Measurements from ENCODE around the gene CBX7. TPM values are rescaled to one million over a fixed set of nuclear protein-coding genes. Genes with fewer than 3 reads are reported as not detected.

Gene CBX7
- total and polyA plus RNA-seq, 2 experiments from 2014 or later = 2.6 to 11.5 TPM

GRCh38 chr22:39098576-39098975 is 53.9 kb downstream of the CBX7 start:
- Histone ChIP-seq H3K9me2 (ENCODE audit: insufficient read depth) (no peaks in the 10 kb centered on the region), H3K36me3 (ENCODE audit: insufficient read depth) (no peaks in the 10 kb centered on the region), H4K20me1 (replicated peaks; ENCODE audit: insufficient read depth) (no peaks in the 10 kb centered on the region), H3K79me2 (replicated peaks; ENCODE audit: insufficient read depth) (no peaks in the 10 kb centered on the region), H3K4me1 (ENCODE audit: insufficient read depth) (peaks cover 22% of the 10 kb centered on the region; the same call in 1 of the 2 replicates), H2AFZ (no peak overlapping the region), H3K4me2 (no peak overlapping the region), H3F3A (replicated peaks; ENCODE audit: low read depth) (0 out of 2 replicates have a peak, but pooled peaks cover 3% of the 10 kb centered on the region), H3K4me3 (no peak overlapping the region), H3K27ac (ENCODE audit: low read depth) (no peak overlapping the region), H3K27me3 (ENCODE audit: insufficient read depth) (no peaks in the 10 kb centered on the region)
- no peak overlapping the region for H3K4me3 Mint-ChIP-seq
- no peak overlapping the region for H3K27ac Mint-ChIP-seq
- H3K4me1 Mint-ChIP-seq = peaks cover 34% of the 10 kb centered on the region
- no peaks in the 10 kb centered on the region for H3K36me3 Mint-ChIP-seq (ENCODE audit: low read depth)
- no peaks in the 10 kb centered on the region for H3K9me3 Mint-ChIP-seq
- ATAC-seq (no peak), DNase-seq (ENCODE audit: low spot score) (no peak)
- TF ChIP-seq STAT1 (IDR thresholded peaks at IDR 0.05; ENCODE audit: unreplicated experiment) (no peak), CTCF (conservative IDR thresholded peaks at IDR 0.05; ENCODE audit: low read depth in 2 of 2) (no peak), POLR2AphosphoS5 (IDR thresholded peaks at IDR 0.05; ENCODE audit: low read depth) (no peak), ETS1 (IDR thresholded peaks at IDR 0.05) (no peak), EZH2 (IDR thresholded peaks at IDR 0.05; ENCODE audit: low read depth, unreplicated experiment) (no peak), ZNF114 (CRISPR knock-in tag; IDR thresholded peaks at IDR 0.05) (no peak), EZH2phosphoT487 (IDR thresholded peaks at IDR 0.05; ENCODE audit: unreplicated experiment) (no peak), NANOG (IDR thresholded peaks at IDR 0.05; ENCODE audit: borderline replicate concordance) (no peak), ZNF331 (CRISPR knock-in tag; IDR thresholded peaks at IDR 0.05; ENCODE audit: low read depth) (no peak), CREB1 (CRISPR knock-in tag; IDR thresholded peaks at IDR 0.05; ENCODE audit: low read depth) (no peak), JUNB (IDR thresholded peaks at IDR 0.05; ENCODE audit: unreplicated experiment) (no peak)
- TF ChIP-seq, protein P1, sequence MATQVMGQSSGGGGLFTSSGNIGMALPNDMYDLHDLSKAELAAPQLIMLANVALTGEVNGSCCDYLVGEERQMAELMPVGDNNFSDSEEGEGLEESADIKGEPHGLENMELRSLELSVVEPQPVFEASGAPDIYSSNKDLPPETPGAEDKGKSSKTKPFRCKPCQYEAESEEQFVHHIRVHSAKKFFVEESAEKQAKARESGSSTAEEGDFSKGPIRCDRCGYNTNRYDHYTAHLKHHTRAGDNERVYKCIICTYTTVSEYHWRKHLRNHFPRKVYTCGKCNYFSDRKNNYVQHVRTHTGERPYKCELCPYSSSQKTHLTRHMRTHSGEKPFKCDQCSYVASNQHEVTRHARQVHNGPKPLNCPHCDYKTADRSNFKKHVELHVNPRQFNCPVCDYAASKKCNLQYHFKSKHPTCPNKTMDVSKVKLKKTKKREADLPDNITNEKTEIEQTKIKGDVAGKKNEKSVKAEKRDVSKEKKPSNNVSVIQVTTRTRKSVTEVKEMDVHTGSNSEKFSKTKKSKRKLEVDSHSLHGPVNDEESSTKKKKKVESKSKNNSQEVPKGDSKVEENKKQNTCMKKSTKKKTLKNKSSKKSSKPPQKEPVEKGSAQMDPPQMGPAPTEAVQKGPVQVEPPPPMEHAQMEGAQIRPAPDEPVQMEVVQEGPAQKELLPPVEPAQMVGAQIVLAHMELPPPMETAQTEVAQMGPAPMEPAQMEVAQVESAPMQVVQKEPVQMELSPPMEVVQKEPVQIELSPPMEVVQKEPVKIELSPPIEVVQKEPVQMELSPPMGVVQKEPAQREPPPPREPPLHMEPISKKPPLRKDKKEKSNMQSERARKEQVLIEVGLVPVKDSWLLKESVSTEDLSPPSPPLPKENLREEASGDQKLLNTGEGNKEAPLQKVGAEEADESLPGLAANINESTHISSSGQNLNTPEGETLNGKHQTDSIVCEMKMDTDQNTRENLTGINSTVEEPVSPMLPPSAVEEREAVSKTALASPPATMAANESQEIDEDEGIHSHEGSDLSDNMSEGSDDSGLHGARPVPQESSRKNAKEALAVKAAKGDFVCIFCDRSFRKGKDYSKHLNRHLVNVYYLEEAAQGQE (IDR thresholded peaks at IDR 0.05; ENCODE audit: unreplicated experiment) = no peak
- TF ChIP-seq, protein P2, sequence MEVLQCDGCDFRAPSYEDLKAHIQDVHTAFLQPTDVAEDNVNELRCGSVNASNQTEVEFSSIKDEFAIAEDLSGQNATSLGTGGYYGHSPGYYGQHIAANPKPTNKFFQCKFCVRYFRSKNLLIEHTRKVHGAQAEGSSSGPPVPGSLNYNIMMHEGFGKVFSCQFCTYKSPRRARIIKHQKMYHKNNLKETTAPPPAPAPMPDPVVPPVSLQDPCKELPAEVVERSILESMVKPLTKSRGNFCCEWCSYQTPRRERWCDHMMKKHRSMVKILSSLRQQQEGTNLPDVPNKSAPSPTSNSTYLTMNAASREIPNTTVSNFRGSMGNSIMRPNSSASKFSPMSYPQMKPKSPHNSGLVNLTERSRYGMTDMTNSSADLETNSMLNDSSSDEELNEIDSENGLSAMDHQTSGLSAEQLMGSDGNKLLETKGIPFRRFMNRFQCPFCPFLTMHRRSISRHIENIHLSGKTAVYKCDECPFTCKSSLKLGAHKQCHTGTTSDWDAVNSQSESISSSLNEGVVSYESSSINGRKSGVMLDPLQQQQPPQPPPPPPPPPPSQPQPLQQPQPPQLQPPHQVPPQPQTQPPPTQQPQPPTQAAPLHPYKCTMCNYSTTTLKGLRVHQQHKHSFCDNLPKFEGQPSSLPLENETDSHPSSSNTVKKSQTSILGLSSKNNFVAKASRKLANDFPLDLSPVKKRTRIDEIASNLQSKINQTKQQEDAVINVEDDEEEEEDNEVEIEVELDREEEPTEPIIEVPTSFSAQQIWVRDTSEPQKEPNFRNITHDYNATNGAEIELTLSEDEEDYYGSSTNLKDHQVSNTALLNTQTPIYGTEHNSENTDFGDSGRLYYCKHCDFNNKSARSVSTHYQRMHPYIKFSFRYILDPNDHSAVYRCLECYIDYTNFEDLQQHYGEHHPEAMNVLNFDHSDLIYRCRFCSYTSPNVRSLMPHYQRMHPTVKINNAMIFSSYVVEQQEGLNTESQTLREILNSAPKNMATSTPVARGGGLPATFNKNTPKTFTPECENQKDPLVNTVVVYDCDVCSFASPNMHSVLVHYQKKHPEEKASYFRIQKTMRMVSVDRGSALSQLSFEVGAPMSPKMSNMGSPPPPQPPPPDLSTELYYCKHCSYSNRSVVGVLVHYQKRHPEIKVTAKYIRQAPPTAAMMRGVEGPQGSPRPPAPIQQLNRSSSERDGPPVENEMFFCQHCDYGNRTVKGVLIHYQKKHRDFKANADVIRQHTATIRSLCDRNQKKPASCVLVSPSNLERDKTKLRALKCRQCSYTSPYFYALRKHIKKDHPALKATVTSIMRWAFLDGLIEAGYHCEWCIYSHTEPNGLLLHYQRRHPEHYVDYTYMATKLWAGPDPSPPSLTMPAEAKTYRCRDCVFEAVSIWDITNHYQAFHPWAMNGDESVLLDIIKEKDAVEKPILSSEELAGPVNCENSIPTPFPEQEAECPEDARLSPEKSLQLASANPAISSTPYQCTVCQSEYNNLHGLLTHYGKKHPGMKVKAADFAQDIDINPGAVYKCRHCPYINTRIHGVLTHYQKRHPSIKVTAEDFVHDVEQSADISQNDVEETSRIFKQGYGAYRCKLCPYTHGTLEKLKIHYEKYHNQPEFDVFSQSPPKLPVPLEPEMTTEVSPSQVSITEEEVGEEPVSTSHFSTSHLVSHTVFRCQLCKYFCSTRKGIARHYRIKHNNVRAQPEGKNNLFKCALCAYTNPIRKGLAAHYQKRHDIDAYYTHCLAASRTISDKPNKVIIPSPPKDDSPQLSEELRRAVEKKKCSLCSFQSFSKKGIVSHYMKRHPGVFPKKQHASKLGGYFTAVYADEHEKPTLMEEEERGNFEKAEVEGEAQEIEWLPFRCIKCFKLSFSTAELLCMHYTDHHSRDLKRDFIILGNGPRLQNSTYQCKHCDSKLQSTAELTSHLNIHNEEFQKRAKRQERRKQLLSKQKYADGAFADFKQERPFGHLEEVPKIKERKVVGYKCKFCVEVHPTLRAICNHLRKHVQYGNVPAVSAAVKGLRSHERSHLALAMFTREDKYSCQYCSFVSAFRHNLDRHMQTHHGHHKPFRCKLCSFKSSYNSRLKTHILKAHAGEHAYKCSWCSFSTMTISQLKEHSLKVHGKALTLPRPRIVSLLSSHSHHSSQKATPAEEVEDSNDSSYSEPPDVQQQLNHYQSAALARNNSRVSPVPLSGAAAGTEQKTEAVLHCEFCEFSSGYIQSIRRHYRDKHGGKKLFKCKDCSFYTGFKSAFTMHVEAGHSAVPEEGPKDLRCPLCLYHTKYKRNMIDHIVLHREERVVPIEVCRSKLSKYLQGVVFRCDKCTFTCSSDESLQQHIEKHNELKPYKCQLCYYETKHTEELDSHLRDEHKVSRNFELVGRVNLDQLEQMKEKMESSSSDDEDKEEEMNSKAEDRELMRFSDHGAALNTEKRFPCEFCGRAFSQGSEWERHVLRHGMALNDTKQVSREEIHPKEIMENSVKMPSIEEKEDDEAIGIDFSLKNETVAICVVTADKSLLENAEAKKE (CRISPR knock-in tag; IDR thresholded peaks at IDR 0.05) = no peak
- peaks cover 15% of the 10 kb centered on the region for H3K27me3 Mint-ChIP-seq (ENCODE audit: insufficient read depth, low read depth, poor library complexity)

Measured in GM23338 (cell line).